OCI-M2 (cell line): ENCODE results near the gene MOV10L1.

Experiments
- DNase-seq: peaks from one replicate; lab custom pipeline; 2025; ENCODE audit not compliant: unreplicated experiment; lab: John Stamatoyannopoulos, UW

The MOV10L1 gene

DNA sequence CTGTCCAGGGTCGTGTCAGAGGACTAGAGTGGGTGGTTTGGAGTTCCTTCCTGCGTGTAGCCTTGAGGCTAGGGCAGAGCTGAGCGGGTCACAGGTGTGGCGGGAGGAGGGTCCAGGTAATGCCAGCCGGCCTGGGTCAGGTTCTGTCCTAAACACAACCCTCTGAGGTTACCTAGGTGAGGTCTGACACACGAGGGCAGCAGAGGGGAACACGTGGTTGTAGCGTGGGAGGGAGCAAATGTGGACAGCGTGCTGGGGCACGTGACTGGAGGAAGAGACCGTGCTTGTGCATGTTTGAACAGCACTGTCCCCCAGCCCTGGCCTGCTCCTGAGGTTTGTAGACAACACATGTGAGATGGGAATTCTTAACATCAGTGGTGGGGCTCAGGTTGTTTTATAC lies 13.1 kb downstream of the MOV10L1 start:
- no peak for DNase-seq

GRCh38 chr22:50104141-50104544 lies 14.3 kb downstream of the MOV10L1 start:
- peak; percentile 28 for DNase-seq

- DNase-seq, result peak; percentile 27
These were observed 15.6 kb downstream of the MOV10L1 start for GRCh38 chr22:50105208-50106100.

GRCh38 chr22:50107529-50107928 lies 17.7 kb downstream of the MOV10L1 start:
- DNase-seq, result no peak

- DNase-seq, result no peak
These were observed 21.2 kb downstream of the MOV10L1 start for GRCh38 chr22:50111056-50111455.

DNA sequence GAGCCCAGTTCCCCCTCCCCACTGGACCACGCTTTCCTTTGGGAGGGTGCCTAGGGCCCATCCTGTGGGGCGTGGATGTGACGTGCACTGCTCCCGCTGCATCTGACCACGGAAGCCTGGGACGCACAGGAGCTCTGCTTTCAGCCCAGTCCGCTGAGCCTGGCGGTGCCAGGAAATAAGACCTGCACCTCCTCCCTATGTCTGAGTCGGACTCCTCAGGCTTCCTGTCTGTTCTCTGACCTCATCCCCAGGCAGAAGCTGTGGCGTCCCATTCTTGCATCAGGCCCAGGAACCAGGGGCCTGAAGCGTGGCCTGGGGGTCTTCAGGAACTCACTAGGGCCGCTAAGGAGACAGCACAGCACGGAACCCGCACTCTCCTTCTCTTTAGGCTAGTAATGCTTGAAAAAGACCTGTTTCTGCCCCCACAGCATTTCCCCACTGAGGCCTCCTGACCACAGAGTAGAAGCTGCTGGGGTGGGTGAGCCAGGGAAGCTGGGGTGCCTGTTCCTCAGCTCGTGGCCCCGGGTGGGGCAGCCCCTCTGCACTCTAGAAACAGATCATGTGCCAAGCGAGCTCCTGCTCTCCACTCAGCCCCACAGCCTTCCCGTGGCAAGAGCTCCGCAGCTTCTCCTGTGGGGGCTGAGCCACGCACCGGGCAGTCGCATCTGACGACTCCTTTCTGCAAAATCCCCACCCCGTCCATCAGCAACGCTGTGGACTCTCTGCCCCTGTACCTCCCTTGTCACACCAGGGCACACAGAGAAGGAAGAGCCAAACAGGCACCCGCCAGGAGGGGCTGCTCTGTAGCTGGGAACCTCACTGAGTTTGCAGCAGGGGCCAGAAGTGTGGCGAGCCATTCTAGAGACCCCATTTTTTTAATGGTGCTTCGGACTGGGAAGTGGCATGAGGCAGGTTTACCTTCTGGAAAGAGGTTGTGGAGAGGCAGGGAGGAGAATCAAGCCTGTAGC lies 22.6 kb downstream of the MOV10L1 start:
- DNase-seq, result no peak

DNA sequence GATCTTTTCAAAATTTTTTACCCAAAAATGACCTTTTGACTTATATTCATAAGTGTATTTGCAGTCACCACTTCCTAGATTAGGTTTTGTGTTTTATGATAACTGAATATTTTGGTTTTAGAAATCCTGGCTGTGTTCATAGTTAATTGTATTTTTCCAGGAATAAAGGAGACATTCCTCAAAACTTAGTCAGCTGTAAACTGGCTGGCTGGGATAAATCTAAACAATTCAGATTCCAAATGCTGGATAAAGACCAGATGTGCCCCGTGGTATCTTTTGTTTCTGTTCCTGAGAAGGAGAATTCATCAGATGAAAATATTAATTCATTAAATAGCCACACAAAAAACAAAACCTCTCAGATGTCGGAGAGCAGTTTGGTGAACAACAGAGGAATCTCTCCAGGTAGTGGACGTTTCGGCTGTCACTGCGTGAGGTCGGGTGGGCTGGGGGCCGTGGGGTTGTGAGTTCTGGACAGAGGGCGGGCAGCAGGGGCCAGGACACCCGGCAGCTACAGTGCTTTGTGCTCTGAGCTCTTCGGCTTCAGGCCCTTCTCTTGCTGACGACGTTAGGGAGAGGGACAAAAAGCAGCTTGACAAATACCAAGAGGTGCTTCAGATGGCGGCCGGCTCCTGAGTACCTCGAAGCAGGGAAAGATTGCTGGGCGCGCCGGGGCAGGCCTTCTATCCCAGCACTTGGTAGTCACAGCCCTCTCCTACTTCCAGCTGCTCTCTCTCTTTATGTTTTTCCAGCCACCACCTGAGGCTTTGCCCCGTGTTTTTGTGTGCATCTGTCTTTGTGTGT lies 24.6 kb downstream of the MOV10L1 start:
- DNase-seq, result no peak

DNA sequence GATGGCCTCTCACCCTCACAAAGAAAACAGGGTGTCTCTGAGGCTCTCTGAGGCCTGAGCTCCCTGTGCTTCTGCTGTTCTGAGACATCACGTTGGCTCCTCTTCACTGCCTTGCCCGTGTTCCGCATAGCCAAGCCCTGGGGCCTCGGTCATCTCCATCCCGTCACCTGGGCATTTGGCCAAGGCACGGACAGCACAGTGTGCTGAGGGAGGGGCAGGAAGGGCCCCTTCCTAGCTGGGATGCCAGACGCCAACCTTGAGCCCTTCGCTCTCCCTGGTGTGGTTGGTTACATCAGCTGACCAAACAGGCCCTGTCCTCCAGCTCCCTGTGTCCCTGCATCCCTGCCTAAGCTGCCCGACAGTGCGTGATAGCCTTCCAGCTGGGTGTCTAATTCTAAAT lies 25.9 kb downstream of the MOV10L1 start:
- DNase-seq, result no peak

DNA sequence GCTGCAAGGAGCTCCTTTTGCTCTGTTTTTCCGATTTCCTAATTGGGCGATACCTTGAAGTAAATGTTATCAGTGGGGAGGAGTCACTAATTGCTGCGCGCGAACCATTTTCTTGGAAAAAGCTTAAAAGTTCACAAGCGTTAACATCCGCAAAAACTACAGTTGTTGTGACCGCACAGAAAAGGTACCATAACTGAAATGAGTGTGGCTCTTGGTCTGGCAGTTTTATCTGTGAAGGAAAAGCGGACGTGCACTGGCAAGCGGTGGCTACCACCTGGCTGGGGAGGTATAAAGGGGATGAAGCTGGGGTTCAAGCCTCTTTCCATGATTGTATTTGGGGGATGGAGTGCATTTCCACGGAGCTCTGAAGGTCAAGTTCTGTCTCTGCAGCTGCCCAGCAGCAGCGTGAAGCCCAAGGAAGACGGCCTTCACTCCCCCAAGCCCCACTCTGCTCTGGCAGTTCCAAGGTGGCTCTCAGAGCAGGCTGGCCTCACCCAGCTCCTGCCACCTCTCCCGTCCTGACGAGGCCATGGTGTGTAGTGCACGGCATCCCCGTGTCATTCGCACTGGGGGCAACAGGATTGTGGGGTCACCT lies 27.5 kb downstream of the MOV10L1 start:
- DNase-seq, result no peak

- DNase-seq, result no peak
These were observed 28.3 kb downstream of the MOV10L1 start for GRCh38 chr22:50118129-50118528.

GRCh38 chr22:50118557-50119168 lies 28.9 kb downstream of the MOV10L1 start:
- DNase-seq, result peak; percentile 50

DNA sequence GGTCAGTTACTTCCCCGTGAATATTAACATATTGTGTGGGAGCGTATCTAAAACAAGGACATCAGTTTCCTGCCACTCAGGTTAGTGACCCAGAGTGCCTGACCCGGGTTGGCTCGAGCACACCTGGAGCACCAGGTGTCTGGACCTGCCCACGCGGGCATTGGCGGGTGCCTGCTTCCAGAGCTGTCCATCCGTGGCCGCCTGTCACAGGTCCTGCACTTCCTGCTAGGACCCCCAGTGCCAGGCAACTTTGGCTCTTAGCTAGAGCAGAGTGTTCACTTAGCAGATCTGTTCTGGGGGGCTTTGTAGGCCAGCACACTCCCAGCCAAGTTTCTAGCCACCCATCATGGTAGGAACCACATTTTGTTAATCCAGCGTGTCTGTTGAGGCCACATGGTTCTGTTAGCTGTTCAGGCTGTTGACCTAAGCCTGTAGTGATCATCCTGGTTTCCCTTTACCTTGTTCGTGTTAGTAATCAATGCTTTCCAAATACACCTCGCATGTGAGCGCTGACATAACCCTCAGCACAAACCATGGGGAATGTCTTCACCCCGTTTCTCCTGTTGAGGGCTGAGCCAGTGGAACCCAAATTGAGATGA lies 29.5 kb downstream of the MOV10L1 start:
- DNase-seq, result no peak

DNA sequence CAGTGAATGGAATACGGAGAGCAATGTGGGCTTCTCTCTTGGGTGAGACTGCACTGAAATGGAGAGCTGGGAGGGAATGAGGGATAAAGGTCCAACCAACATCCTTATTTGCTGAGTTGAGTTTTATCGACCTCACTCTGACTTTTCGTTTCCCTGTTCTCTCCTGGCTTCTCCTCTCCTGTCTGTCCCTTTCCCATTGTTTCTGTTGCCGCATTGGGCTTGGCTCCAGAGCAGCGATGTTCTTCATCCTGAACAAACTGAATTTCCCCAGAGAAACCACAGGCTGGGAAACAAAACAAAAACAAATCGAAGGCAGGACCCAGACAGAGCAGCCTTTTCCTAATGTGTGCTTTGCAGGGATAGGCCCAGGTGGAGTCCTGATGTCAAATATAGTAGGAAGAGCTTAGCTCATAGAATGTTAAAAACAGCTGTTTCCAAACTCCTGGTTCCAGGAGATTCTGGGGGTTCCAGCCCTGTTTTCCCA lies 30.0 kb downstream of the MOV10L1 start:
- DNase-seq, result no peak

GRCh38 chr22:50121202-50121740 lies 31.5 kb downstream of the MOV10L1 start:
- no peak for DNase-seq

- no peak for DNase-seq
These were observed 33.3 kb downstream of the MOV10L1 start for GRCh38 chr22:50123119-50123518.

GRCh38 chr22:50125029-50125428 lies 35.2 kb downstream of the MOV10L1 start:
- no peak for DNase-seq

DNA sequence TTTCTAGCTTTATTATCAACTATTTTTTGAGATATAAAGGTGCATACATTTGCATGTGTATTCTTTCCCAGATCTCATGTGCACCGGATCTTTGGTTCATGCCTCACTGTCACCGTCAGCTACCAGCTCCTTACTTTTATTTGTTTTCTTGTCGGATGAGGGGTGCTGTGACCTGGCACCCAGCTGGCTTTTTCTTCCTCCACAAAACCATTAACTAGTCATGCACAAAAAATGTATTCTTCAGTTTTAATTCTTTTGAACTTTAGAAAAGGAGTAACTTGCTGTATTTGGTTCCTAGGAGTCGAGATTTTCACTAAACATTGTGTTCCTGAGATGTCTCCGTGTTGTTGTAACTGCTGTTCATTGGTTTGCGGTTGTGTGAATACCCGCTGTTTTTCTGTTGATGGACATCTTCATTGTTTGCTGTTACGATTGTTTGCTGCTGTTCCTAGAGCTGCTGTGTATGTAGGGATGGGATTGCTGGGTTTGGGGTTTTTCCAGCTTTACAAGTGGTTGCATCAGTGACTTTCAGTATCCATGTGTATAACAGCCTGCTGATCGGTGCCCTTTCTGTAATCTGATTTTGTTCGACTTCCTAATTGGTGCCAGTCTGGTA lies 39.4 kb downstream of the MOV10L1 start:
- DNase-seq, result no peak

- no peak for DNase-seq
These were observed 42.1 kb downstream of the MOV10L1 start for GRCh38 chr22:50131894-50132293.

DNA sequence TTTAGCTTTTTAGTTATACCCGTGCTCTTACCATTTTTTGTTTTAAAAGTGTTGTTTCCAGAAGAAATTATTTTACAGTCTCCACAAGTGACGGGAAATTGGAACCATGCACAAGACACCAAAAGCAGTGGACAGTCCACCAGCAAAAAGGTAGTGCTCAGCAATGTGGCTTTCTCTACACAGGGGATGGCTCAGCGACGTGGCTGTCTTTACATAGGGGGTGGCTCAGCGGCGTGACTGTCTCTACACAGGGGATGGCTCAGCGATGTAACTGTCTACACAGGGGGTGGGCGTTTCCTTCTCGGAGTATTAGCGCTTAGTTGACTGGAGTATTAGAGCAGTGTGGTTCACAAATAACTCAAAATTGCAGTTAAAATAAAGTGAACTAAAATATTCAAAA lies 44.7 kb downstream of the MOV10L1 start:
- DNase-seq, result no peak
